Adrenal gland (tissue), 12 donors: ENCODE results near the gene NPC1L1. TPM values are rescaled to one million over a fixed set of nuclear protein-coding genes. Genes with fewer than 3 reads are reported as not detected.

ENCODE experiments used
- DNase-seq, 7 donors: peaks; one replicate each; pipeline ENCODE4 v3.0.0-alpha.2; 2019 to 2020
- H3K27ac ChIP-seq, 5 donors: fragments of 200-600 bp; sonication (generic) in 4 of 5; 1 replicate in 3 of 5; 2 replicates in 2 of 5; pipeline versions ENCODE4 v1.5.1 to v1.8.0; 2016 to 2020; ENCODE audit warnings: mild to moderate bottlenecking in 1 of 5
- H3K27me3 ChIP-seq: fragments of 200-600 bp; 2 replicates; pipeline ENCODE4 v1.8.0; 2021
- H3K36me3 ChIP-seq, 2 donors: fragments of 200-600 bp; replicated peaks in 1 of 2; 1 replicate in 1 of 2; 2 replicates in 1 of 2; pipeline versions ENCODE4 v1.5.1 to v1.8.0; 2018 to 2022
- H3K4me1 ChIP-seq, 2 donors: fragments of 200-600 bp; replicated peaks in 1 of 2; 1 replicate in 1 of 2; 2 replicates in 1 of 2; pipeline versions ENCODE4 v1.5.1 to v1.8.0; 2018 to 2021
- H3K4me3 ChIP-seq, 4 donors: fragments of 200-600 bp; sonication (generic) in 3 of 4; one replicate each; pipeline ENCODE4 v1.5.1; 2016 to 2018
- H3K9me3 ChIP-seq, 3 donors: fragments of 200-600 bp; sonication (generic) in 1 of 3; replicated peaks in 1 of 3; 1 replicate in 2 of 3; 2 replicates in 1 of 3; pipeline versions ENCODE4 v1.5.1 to v1.8.0; 2016 to 2021
- CTCF ChIP-seq, 6 experiments: fragments of 450-650 bp in 4 of 6; fragments of 200-600 bp in 2 of 6; sonication (generic) in 1 of 6; IDR thresholded peaks; 1 replicate in 5 of 6; 2 replicates in 1 of 6; pipeline versions ENCODE4 v1.5.1 to v1.8.0; 2016 to 2021; ENCODE audit warnings: antibody characterized with exemption in 6 of 6, mild to moderate bottlenecking in 2 of 6, moderate library complexity in 1 of 6
- POLR2A ChIP-seq, 2 donors: fragments of 450-650 bp; IDR thresholded peaks; one replicate each; pipeline ENCODE4 v1.6.1; 2017; ENCODE audit warnings: antibody characterized with exemption in 2 of 2, mild to moderate bottlenecking in 2 of 2, moderate library complexity in 1 of 2
- WGBS, 4 donors: extraction: QIAGEN DNeasy Blood & Tissue Kit in 2 of 4; methylation state at CpG; one replicate each; pipeline versions ENCODE4 v1.1.5 to v1.1.7; 2013 to 2017; 5-methylcytosine and 5-hydroxymethylcytosine counted together
- intact Hi-C, 2 donors: fragments of 100-400 bp; cut with DNase I; formaldehyde crosslinking; loops; one replicate each; pipeline versions ENCODE4 v1.14.1 to v1.15.0; 2022 to 2023
- polyA plus RNA-seq, 3 donors: library from polyadenylated mRNA; stranded (reverse); fragments of 200-250 nt in 2 of 3; fragments of 350-450 nt in 1 of 3; fragmentation: Illumina TruSeq in 1 of 3; extraction: RNeasy Lipid Tissue Mini Kit (QIAGEN cat#74804) in 1 of 3; gene quantifications; one replicate each; pipeline ENCODE4 v1.2.3, GENCODE V29; 2013 to 2014
- total RNA-seq, 9 donors: library from RNA; depleted of rRNA in 4 of 9; stranded (reverse); fragments of >200 nt in 4 of 9; fragments of 120-200 nt in 1 of 9; fragmentation: NEBNext Ultra II Directional in 1 of 9; extraction: Animal tissue kit (Norgen Biotek cat#: 25700) in 1 of 9; gene quantifications; one replicate each; pipeline versions ENCODE4 v1.1.0 to v1.2.4, GENCODE V29; 2013 to 2023
- donor health status: healthy with polysubstance abuse.
- donor health status: Bipolar disorder and iron deficiency.
- donor health status: DM: yes; HTN: yes; CAD: no.
- donor health status: DM: no; HTN: no; CAD: no.
- donor health status: DM: no; HTN: no; CAD: no.
- donor health status: DM: yes; HTN: yes; CAD: no.

Gene NPC1L1
- total and polyA plus RNA-seq, 12 donors = under 0.01 to 0.48 (median 0.08) TPM; not detected in 2

- TF ChIP-seq CTCF (IDR thresholded peaks at IDR 0.05) (no peak), POLR2A (IDR thresholded peaks at IDR 0.05) (no peak)
- 74 to 84% (median 79%) methylated on average over 10 to 15 of the region's 15 CpGs for WGBS, 4 donors
- Histone ChIP-seq H3K36me3 (no peaks in the 10 kb centered on the region), H3K27me3 (no peaks in the 10 kb centered on the region), H3K4me3 (no peak overlapping the region), H3K4me1 (no peaks in the 10 kb centered on the region), H3K27ac (no peak overlapping the region), H3K9me3 (no peaks in the 10 kb centered on the region)
- intact Hi-C loops = no loop called here
- peak in 1 of 7 donors; percentile 24 for DNase-seq
Measured at GRCh38 chr7:44521347-44522095, 19.6 kb downstream of the NPC1L1 start.

DNA sequence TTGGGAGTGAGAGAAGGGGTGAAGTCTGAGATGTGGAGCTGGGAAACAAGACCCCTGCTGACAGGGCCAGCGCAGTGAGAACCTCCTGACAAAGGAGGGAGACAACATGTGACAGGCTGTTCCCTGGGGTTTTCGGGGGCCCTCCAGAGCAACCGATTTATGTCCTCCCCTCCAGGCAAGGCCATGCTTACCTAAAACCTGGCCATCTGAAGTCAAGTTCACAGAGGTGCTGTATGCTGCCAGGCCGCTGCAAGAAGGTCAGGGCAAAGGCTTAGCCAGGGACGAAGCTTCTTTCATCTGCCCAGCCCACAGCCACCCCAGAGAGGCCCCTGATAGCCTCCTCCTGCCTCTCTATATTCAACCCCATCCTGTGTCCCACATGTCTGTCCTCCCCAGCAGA, 20.6 kb downstream of the NPC1L1 start:
- no peaks in the 10 kb centered on the region for H3K36me3 ChIP-seq
- no peaks in the 10 kb centered on the region for H3K27me3 ChIP-seq
- WGBS, 4 donors = 79 to 96% (median 85%) methylated on average over 3 to 5 of the region's 5 CpGs
- peak in 1 of 7 donors; percentile 30 for DNase-seq
- TF ChIP-seq CTCF (IDR thresholded peaks at IDR 0.05) (no peak), POLR2A (IDR thresholded peaks at IDR 0.05) (no peak)
- intact Hi-C loops = no loop called here
- no peaks in the 10 kb centered on the region for H3K9me3 ChIP-seq
- H3K27ac ChIP-seq = no peak overlapping the region
- no peaks in the 10 kb centered on the region for H3K4me1 ChIP-seq
- H3K4me3 ChIP-seq = no peak overlapping the region

DNA sequence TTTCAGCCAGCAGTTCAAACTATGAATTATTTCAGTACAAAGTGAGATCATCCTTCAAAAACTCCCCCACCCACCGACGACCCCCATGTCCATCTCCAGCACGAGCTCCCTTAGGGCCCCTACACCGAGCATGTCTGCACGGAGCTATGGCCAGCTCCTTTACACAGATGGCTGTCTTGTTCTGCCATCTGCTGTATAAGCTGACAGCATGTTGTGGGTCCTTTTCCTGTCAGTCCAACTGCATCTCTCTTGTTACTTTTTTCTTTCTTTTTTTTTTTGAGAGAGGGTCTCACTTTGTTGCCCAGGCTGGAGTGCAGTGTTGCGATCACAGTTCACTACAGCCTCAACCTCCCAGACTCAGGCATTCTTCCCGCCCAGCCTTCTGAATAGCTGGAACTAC, 21.6 kb downstream of the NPC1L1 start:
- Histone ChIP-seq H3K9me3 (no peaks in the 10 kb centered on the region), H3K36me3 (no peaks in the 10 kb centered on the region), H3K4me3 (no peak overlapping the region), H3K27me3 (no peaks in the 10 kb centered on the region), H3K27ac (no peak overlapping the region), H3K4me1 (no peaks in the 10 kb centered on the region)
- TF ChIP-seq CTCF (IDR thresholded peaks at IDR 0.05) = no peak
- TF ChIP-seq POLR2A (IDR thresholded peaks at IDR 0.05) = no peak
- WGBS, 4 donors = 61 to 75% (median 72%) methylated on average over 7 of the region's 7 CpGs
- intact Hi-C loops = no loop called here
- no peak for DNase-seq

DNA sequence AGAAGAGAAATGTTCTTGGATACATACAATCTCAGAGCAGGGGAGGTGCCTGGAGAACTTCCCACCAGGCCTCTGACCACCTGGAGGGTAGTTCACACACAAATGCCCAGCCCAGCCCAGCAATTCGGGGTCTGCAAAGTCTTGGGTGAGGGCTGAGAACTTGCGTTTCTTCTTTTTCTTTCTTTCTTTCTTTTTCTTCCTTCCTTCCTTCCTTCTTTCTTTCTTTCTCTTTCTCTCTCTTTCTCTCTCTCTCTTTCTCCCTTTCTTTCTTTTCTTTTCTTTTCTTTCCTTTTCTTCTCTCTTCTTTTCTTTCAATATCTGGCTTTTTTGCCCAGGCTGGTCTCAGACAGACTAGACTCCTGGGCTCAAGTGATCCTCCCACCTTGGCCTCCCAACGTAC, 22.4 kb downstream of the NPC1L1 start:
- H3K27me3 ChIP-seq = no peaks in the 10 kb centered on the region
- no peak overlapping the region for H3K27ac ChIP-seq
- no peaks in the 10 kb centered on the region for H3K9me3 ChIP-seq
- no peaks in the 10 kb centered on the region for H3K36me3 ChIP-seq
- intact Hi-C loops = no loop called here
- H3K4me3 ChIP-seq = no peak overlapping the region
- no peaks in the 10 kb centered on the region for H3K4me1 ChIP-seq
- WGBS, 4 donors = 75 to 77% (median 76%) methylated on average over 3 of the region's 3 CpGs
- no peak for TF ChIP-seq CTCF (IDR thresholded peaks at IDR 0.05)
- TF ChIP-seq POLR2A (IDR thresholded peaks at IDR 0.05) = no peak
- no peak for DNase-seq
